PFSK-1 (cell line): ENCODE measurements around the gene TADA2B.

Source experiments
- FOXP2 ChIP-seq: optimal IDR thresholded peaks from 2 replicates; pipeline ENCODE3; 2011; ENCODE audit warnings: borderline replicate concordance, control low read depth, inconsistent platforms; ENCODE audit not compliant: insufficient read depth; ENCODE audit errors: extremely low read length, extremely low read depth
- POLR2AphosphoS5 ChIP-seq: IDR thresholded peaks from 2 replicates; pipeline ENCODE4 v1.6.1; 2012; ENCODE audit warnings: low read depth, mild to moderate bottlenecking, control low read depth, low read length, moderate library complexity
- REST ChIP-seq, 2 experiments: IDR thresholded peaks; 2 replicates each; pipeline versions ENCODE4 v1.6.1 to v1.8.0; 2011 to 2012; ENCODE audit warnings: low read depth in 2 of 2, low read length in 2 of 2, control low read depth in 1 of 2, inconsistent platforms in 1 of 2, mild to moderate bottlenecking in 1 of 2, moderate library complexity in 1 of 2; ENCODE audit not compliant: insufficient read depth in 1 of 2
- SIN3A ChIP-seq: IDR thresholded peaks from 2 replicates; pipeline ENCODE4 v1.6.1; 2012; ENCODE audit warnings: mild to moderate bottlenecking, low read length, moderate library complexity, borderline replicate concordance; ENCODE audit not compliant: insufficient read depth
- TAF1 ChIP-seq: IDR thresholded peaks from 2 replicates; pipeline ENCODE4 v1.6.1; 2012; ENCODE audit warnings: low read length, control low read depth, borderline replicate concordance; ENCODE audit not compliant: insufficient read depth

Gene TADA2B

GRCh38 chr4:7013175-7013574, 30.0 kb upstream of the TADA2B start:
- TF ChIP-seq FOXP2 (no peak), REST (IDR thresholded peaks at IDR 0.05; ENCODE audit: insufficient read depth in 1 of 2, low read depth in 2 of 2, low read length in 2 of 2) (no peak), POLR2AphosphoS5 (no peak), TAF1 (no peak), SIN3A (no peak)

GRCh38 chr4:7014815-7015214, 28.4 kb upstream of the TADA2B start:
- no peak for TF ChIP-seq REST (IDR thresholded peaks at IDR 0.05; ENCODE audit: insufficient read depth in 1 of 2, low read depth in 2 of 2, low read length in 2 of 2)
- TF ChIP-seq TAF1 = no peak
- TF ChIP-seq POLR2AphosphoS5 = no peak
- TF ChIP-seq FOXP2 = no peak
- TF ChIP-seq SIN3A = no peak

GRCh38 chr4:7015383-7016035, 27.7 kb upstream of the TADA2B start:
- TF ChIP-seq FOXP2 (no peak), POLR2AphosphoS5 (no peak), TAF1 (no peak), SIN3A (no peak), REST (IDR thresholded peaks at IDR 0.05; ENCODE audit: insufficient read depth in 1 of 2, low read depth in 2 of 2, low read length in 2 of 2) (no peak)

- TF ChIP-seq REST (IDR thresholded peaks at IDR 0.05; ENCODE audit: insufficient read depth in 1 of 2, low read depth in 2 of 2, low read length in 2 of 2) (no peak), TAF1 (no peak), SIN3A (no peak), POLR2AphosphoS5 (no peak), FOXP2 (no peak)
These were observed 27.1 kb upstream of the TADA2B start for GRCh38 chr4:7016086-7016485.

DNA sequence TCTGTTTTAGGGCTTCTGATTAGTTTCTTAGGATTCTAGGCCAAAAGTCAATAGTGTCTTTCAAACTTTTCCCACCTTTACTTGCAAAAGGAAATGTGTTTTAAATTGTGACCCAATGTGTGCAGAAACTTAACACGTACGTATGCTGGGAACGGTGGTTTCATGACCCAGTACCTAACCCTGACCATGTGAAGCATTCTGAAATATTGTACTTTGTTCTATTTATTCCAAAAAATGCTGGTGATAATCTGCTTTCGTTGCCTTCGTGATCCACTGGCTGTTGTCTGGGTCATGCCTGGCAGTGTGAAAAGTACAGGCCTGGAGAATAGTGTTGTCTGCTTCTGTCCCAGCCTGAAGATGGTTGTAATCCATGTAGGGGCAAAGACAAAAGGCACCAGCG, 26.7 kb upstream of the TADA2B start:
- no peak for TF ChIP-seq REST (IDR thresholded peaks at IDR 0.05; ENCODE audit: insufficient read depth in 1 of 2, low read depth in 2 of 2, low read length in 2 of 2)
- no peak for TF ChIP-seq FOXP2
- TF ChIP-seq TAF1 = no peak
- TF ChIP-seq POLR2AphosphoS5 = no peak
- no peak for TF ChIP-seq SIN3A
